Ascending aorta (tissue), 2 donors: Measurements from ENCODE around the gene MTOR. TPM values are rescaled to one million over a fixed set of nuclear protein-coding genes. Genes with fewer than 3 reads are reported as not detected.
A peak's percentile ranks its signal among the peaks of the same experiment; 100 is the strongest.

ENCODE experiments used
- DNase-seq, 2 donors: peaks; one replicate each; pipeline ENCODE4 v3.0.0-alpha.2; 2019; ENCODE audit warnings: low spot score in 2 of 2
- H3K27ac ChIP-seq, 2 donors: fragments of 200-600 bp; sonication (generic); one replicate each; pipeline ENCODE4 v1.5.1; 2016 to 2017; ENCODE audit warnings: mild to moderate bottlenecking in 1 of 2
- H3K27me3 ChIP-seq: fragments of 200-600 bp; sonication (generic); one replicate; pipeline ENCODE4 v1.5.1; 2017
- H3K36me3 ChIP-seq, 2 donors: fragments of 200-600 bp; sonication (generic); one replicate each; pipeline ENCODE4 v1.5.1; 2016
- H3K4me1 ChIP-seq, 2 donors: fragments of 200-600 bp; sonication (generic); one replicate each; pipeline ENCODE4 v1.5.1; 2016 to 2017; ENCODE audit warnings: mild to moderate bottlenecking in 1 of 2
- H3K4me3 ChIP-seq, 2 donors: fragments of 200-600 bp; sonication (generic); one replicate each; pipeline ENCODE4 v1.5.1; 2016 to 2017; ENCODE audit warnings: mild to moderate bottlenecking in 1 of 2
- H3K9me3 ChIP-seq, 2 donors: fragments of 200-600 bp; sonication (generic); one replicate each; pipeline ENCODE4 v1.5.1; 2016
- CTCF ChIP-seq, 3 experiments: fragments of 200-600 bp in 2 of 3; fragments of 450-650 bp in 1 of 3; sonication (generic) in 2 of 3; IDR thresholded peaks; one replicate each; pipeline ENCODE4 v1.5.1; 2016 to 2019; ENCODE audit warnings: antibody characterized with exemption in 3 of 3, mild to moderate bottlenecking in 1 of 3, moderate library complexity in 1 of 3
- intact Hi-C: fragments of 100-400 bp; cut with DNase I; formaldehyde crosslinking; loops from one replicate; pipeline ENCODE4 v1.15.1; 2023
- total RNA-seq: library from RNA; depleted of rRNA; stranded (reverse); fragments of >200 nt; gene quantifications from one replicate; pipeline ENCODE4 v1.1.0, GENCODE V29; 2016

The MTOR gene
- total RNA-seq, 1 donor from 2014 or later, result 28.0 TPM

- peaks cover 29 to 31% of the 10 kb centered on the region in 2 donors for H3K36me3 ChIP-seq
- intact Hi-C loops, result no loop called here
- H3K9me3 ChIP-seq, result no peaks in the 10 kb centered on the region
- H3K27me3 ChIP-seq, result no peaks in the 10 kb centered on the region
- H3K4me3 ChIP-seq, result peak within 1 kb of the TSS in 1 of 2 donors; percentile 16
- H3K4me1 ChIP-seq, result no peaks in the 10 kb centered on the region
- peak within 1 kb of the TSS in 1 of 2 donors; percentile 9 for H3K27ac ChIP-seq
- TF ChIP-seq CTCF (IDR thresholded peaks at IDR 0.05), result no peak
- no peak for DNase-seq
These were observed 73.4 kb downstream of the MTOR start, which contains the start of gene ANGPTL7 for GRCh38 chr1:11188858-11189451. Gene ANGPTL7, plus strand, starts transcription at chr1:11189355. Its CDS starts 225 bp downstream, at chr1:11189580.

- no peak for DNase-seq
- intact Hi-C loops, result no loop called here
- TF ChIP-seq CTCF (IDR thresholded peaks at IDR 0.05), result no peak
- Histone ChIP-seq H3K4me3 (no peak overlapping the region), H3K36me3 (peaks cover 23 to 26% of the 10 kb centered on the region in 2 donors), H3K4me1 (no peaks in the 10 kb centered on the region), H3K27me3 (no peaks in the 10 kb centered on the region), H3K27ac (peak overlapping the region in 1 of 2 donors; percentile 9), H3K9me3 (no peaks in the 10 kb centered on the region)
These were observed 74.0 kb downstream of the MTOR start for GRCh38 chr1:11188381-11188780.

- TF ChIP-seq CTCF (IDR thresholded peaks at IDR 0.05), result no peak
- Histone ChIP-seq H3K36me3 (peaks cover 19 to 22% of the 10 kb centered on the region in 2 donors), H3K27me3 (no peaks in the 10 kb centered on the region), H3K27ac (peak overlapping the region; percentile 9 to 25), H3K4me1 (no peaks in the 10 kb centered on the region), H3K9me3 (no peaks in the 10 kb centered on the region), H3K4me3 (no peak overlapping the region)
- intact Hi-C loops, result no loop called here
- DNase-seq, result no peak
These were observed 74.4 kb downstream of the MTOR start for GRCh38 chr1:11187931-11188330.

GRCh38 chr1:11187494-11187893 is 74.9 kb downstream of the MTOR start:
- DNase-seq, result no peak
- no peak for TF ChIP-seq CTCF (IDR thresholded peaks at IDR 0.05)
- H3K4me3 ChIP-seq, result no peak overlapping the region
- H3K9me3 ChIP-seq, result no peaks in the 10 kb centered on the region
- intact Hi-C loops, result no loop called here
- no peaks in the 10 kb centered on the region for H3K4me1 ChIP-seq
- no peaks in the 10 kb centered on the region for H3K27me3 ChIP-seq
- peak overlapping the region in 1 of 2 donors; percentile 25 for H3K27ac ChIP-seq
- peaks cover 15 to 27% of the 10 kb centered on the region in 2 donors for H3K36me3 ChIP-seq

- H3K36me3 ChIP-seq, result peaks cover 15 to 32% of the 10 kb centered on the region in 2 donors
- DNase-seq, result no peak
- H3K27ac ChIP-seq, result no peak overlapping the region
- H3K4me1 ChIP-seq, result no peaks in the 10 kb centered on the region
- intact Hi-C loops, result no loop called here
- no peak for TF ChIP-seq CTCF (IDR thresholded peaks at IDR 0.05)
- no peaks in the 10 kb centered on the region for H3K27me3 ChIP-seq
- no peak overlapping the region for H3K4me3 ChIP-seq
- H3K9me3 ChIP-seq, result no peaks in the 10 kb centered on the region
These were observed 75.4 kb downstream of the MTOR start for GRCh38 chr1:11187000-11187399.
